Large intestine (tissue), 3 donors: ENCODE measurements around the gene ZACN. TPM values are rescaled to one million over a fixed set of nuclear protein-coding genes. Genes with fewer than 3 reads are reported as not detected.

Experiments used
- DNase-seq, 2 donors: peaks; one replicate each; pipeline versions ENCODE4 v3.0.0 to v3.0.0-alpha.2; 2013
- H3K27ac ChIP-seq: one replicate; pipeline ENCODE4 v1.5.1; 2013; ENCODE audit warnings: low read length
- H3K27me3 ChIP-seq: 2 replicates; pipeline ENCODE4 v1.6.1; 2013; ENCODE audit warnings: low read length; ENCODE audit not compliant: control insufficient read depth, insufficient read depth
- H3K36me3 ChIP-seq: 2 replicates; pipeline ENCODE4 v1.6.1; 2013; ENCODE audit warnings: low read length; ENCODE audit not compliant: control insufficient read depth, insufficient read depth
- H3K4me1 ChIP-seq: one replicate; pipeline ENCODE4 v1.6.1; 2013; ENCODE audit warnings: low read length; ENCODE audit not compliant: control insufficient read depth, insufficient read depth
- H3K4me3 ChIP-seq: one replicate; pipeline ENCODE4 v1.5.1; 2013; ENCODE audit warnings: low read length
- H3K9me3 ChIP-seq: one replicate; pipeline ENCODE4 v1.6.1; 2013; ENCODE audit warnings: mild to moderate bottlenecking, low read depth, low read length, moderate library complexity; ENCODE audit not compliant: control insufficient read depth
- WGBS: methylation state at CpG from one replicate; pipeline ENCODE4 v1.1.5; 2013; ENCODE audit warnings: low lambda C conversion rate; ENCODE audit not compliant: insufficient coverage; 5-methylcytosine and 5-hydroxymethylcytosine counted together
- polyA plus RNA-seq: library from polyadenylated mRNA; unstranded; fragments of 120-200 nt; gene quantifications from one replicate; pipeline ENCODE4 v1.2.1, GENCODE V29; 2013

Gene ZACN
- polyA plus RNA-seq, 1 donor, result 23.7 TPM

DNA sequence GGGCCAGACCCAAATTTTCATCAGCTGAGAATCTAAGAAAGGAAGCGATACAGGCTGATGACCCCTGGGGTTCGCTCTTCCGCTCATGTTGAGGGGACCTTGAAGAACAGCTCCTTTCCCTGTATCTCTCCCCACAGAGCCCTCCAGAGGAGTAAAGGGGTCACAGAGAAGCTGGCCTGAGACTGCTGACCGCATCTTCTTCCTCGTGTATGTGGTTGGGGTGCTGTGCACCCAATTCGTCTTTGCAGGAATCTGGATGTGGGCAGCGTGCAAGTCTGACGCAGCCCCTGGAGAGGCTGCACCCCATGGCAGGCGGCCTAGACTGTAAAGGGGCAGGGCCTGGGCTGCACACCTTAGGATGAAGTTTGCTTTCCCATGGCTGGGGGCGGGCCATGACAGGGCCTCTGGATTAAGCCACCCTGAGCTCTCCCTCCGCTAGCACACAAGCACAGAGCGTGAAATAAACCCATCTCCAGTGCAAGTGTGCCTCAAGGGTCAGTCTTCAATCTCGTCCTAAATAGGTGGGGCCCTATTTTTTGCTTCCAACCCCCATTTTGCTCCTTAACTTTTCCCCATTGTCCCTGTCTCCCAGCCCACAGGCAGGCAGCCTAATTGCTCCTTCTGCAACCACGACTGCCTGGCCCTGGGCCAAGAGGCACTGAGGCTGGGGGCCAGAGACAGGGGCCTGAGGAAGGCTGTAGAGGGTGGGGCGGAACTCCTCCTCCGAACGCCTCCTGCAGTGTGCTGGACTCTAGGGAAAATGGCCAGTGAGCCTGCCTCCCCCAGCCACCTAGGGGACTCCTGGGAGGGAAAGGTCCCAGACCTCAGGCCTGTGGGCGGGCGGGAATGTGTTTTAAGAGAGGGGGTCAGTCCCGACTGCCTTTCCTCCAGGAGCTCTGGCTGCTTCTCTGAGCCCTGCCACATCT, 3.6 kb downstream of the ZACN start:
- peaks cover 16% of the 10 kb centered on the region for H3K4me1 ChIP-seq
- no peak overlapping the region for H3K27ac ChIP-seq
- no CpG with 5 or more reads among the region's 20 CpGs for WGBS
- peaks cover 53% of the 10 kb centered on the region for H3K36me3 ChIP-seq
- H3K9me3 ChIP-seq, result no peaks in the 10 kb centered on the region
- DNase-seq, result no peak
- peaks cover 24% of the 10 kb centered on the region for H3K27me3 ChIP-seq
- no peak overlapping the region for H3K4me3 ChIP-seq

DNA sequence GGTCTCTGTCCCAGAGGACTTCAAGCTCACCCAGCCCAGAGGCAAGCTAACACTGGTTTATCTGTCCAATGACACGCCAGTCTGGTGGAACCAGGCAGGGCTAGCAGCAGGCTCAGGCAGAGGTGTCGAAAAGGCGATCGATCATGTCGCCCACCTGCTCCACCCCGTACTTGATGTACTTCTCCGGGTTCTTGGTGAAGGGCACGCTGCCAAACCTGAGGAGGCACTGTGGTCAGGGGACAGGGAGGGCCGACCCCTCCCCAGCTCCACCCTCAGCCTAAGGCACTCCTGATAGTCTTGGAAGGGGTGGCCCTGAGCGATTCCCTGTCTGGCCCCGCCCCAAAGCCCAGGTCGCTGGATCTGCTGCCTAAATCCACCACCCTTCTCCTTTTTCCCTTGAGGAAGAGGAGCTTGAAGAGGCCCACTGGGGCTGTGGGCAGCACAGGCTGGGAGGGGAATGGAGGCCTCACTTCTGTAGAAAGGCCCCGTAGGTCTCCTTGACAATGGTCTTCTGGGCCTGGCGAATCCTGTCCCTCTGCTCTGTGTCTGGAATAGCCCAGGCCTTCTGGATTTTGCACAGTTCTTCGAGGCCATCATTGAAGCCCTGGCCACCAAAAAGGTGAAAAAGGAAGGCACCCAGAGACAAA, 4.7 kb downstream of the ZACN start:
- Histone ChIP-seq H3K4me3 (no peak overlapping the region), H3K27me3 (peaks cover 13% of the 10 kb centered on the region), H3K9me3 (no peaks in the 10 kb centered on the region), H3K27ac (no peak overlapping the region), H3K4me1 (peaks cover 16% of the 10 kb centered on the region), H3K36me3 (peaks cover 64% of the 10 kb centered on the region)
- WGBS, result no CpG with 5 or more reads among the region's 15 CpGs
- DNase-seq, result no peak

DNA sequence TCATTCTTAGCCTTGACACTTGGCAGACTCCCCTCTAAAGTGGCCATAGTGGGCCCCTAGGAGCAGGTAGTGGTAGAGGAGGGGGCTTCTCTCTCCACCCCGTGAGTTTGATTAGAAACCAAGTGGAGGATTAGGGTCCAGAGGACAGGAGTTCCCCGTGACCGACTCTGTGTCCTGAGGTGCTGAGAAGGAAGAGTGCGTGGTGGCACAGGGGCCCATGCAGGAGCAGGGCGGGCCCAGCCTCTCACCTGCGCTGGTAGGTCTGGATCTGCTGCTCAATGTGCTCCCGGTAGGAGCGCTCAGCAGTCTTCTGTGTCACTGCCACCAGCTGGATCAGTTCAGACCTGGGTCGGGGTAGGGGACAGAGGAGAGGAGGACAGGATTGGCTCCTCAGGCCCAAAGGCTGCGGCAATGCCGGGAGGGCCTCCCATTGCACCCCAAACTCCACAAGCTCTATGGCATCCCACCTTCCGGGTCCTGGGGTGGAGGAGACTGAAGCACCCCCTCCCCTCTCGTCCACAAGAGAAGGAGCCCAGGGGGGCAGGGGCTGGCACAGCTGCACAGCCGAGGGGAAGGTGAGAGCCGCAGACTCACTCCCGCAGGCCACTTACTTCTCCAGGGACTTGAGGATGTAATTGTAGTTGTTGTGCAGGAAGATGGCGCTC, 6.2 kb downstream of the ZACN start:
- Histone ChIP-seq H3K27ac (no peak overlapping the region), H3K4me1 (peaks cover under 1% of the 10 kb centered on the region), H3K4me3 (no peak overlapping the region), H3K9me3 (no peaks in the 10 kb centered on the region), H3K36me3 (peaks cover 80% of the 10 kb centered on the region), H3K27me3 (no peaks in the 10 kb centered on the region)
- no CpG with 5 or more reads among the region's 17 CpGs for WGBS
- DNase-seq, result no peak

DNA sequence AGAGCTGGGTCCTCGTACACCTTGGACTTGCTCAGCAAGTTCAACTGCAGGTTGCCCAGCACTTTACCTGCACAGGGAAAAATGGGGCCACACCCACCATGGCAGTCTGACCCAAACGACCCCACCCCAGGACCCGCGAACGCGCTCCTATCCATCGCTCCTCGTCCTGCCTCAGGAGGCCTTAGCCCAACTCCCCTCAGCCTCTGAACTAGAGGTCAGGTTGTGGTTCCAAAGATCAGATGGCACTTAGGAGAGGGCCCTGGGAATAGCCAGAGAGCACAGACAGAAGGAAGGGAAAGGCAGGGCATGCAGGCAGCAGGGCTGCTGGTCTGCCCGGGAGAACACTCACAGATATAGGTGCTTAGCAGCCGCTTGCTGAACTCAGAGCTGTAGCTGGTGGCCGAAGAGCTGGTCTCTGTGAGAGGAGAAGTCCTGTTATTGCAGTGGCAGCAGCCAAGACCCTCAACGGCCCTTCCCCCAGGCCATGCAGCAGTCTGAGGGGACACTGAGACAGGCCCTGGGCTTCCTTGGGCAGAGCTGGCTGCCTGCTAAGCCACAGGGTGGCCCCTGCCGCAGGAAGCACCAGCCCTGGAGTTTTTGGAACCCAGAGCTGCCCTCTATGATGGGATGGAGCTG, 6.9 kb downstream of the ZACN start:
- Histone ChIP-seq H3K27me3 (no peaks in the 10 kb centered on the region), H3K27ac (no peak overlapping the region), H3K9me3 (no peaks in the 10 kb centered on the region), H3K4me3 (no peak overlapping the region), H3K36me3 (peaks cover 86% of the 10 kb centered on the region), H3K4me1 (no peaks in the 10 kb centered on the region)
- no CpG with 5 or more reads among the region's 13 CpGs for WGBS
- DNase-seq, result no peak

DNA sequence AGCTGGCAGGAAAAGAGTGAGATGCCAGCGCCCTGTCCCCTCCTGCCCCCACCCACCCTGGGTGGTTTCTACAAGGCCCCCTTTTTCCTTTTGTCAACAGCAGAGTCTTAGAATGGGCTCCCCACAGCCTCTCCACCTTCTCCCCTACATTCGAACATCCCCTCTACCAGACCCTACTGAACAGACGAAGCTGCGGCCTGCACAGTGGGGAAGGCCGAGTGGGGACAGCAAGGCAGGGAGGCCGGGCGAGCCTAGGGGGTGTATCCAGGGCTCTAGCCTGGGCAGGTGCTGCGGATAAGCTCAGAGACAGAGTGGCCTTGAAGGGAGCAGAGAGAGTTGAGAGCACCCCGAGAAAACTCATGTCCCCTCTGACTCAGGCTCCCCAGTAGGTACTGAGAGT, 7.4 kb downstream of the ZACN start:
- DNase-seq, result no peak
- no peak overlapping the region for H3K27ac ChIP-seq
- no peaks in the 10 kb centered on the region for H3K9me3 ChIP-seq
- no peak overlapping the region for H3K4me3 ChIP-seq
- no peaks in the 10 kb centered on the region for H3K4me1 ChIP-seq
- peaks cover 91% of the 10 kb centered on the region for H3K36me3 ChIP-seq
- no CpG with 5 or more reads among the region's 9 CpGs for WGBS
- no peaks in the 10 kb centered on the region for H3K27me3 ChIP-seq

DNA sequence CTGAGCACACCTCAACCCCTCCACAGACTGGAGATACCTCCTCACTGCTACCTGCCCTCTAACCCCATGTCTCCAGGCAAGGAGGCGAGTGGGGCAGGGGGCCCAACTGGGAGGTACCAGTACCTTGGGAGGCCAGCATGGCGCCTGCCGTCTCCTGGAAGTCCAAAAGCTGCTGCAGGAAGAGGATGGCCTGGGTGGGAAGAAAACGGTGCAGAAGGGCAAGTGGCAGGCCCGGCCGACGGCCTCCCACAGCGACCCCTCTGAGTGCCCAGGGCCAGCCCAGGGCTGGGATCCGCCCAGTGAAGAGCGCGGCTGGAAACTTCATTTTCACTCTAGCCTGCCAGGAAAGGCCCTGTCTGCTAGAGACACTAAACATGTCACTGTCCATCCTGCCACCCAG, 8.5 kb downstream of the ZACN start:
- Histone ChIP-seq H3K4me3 (no peak overlapping the region), H3K4me1 (no peaks in the 10 kb centered on the region), H3K27me3 (no peaks in the 10 kb centered on the region), H3K9me3 (no peaks in the 10 kb centered on the region), H3K27ac (no peak overlapping the region), H3K36me3 (peaks cover 97% of the 10 kb centered on the region)
- DNase-seq, result no peak
- WGBS, result no CpG with 5 or more reads among the region's 11 CpGs

DNA sequence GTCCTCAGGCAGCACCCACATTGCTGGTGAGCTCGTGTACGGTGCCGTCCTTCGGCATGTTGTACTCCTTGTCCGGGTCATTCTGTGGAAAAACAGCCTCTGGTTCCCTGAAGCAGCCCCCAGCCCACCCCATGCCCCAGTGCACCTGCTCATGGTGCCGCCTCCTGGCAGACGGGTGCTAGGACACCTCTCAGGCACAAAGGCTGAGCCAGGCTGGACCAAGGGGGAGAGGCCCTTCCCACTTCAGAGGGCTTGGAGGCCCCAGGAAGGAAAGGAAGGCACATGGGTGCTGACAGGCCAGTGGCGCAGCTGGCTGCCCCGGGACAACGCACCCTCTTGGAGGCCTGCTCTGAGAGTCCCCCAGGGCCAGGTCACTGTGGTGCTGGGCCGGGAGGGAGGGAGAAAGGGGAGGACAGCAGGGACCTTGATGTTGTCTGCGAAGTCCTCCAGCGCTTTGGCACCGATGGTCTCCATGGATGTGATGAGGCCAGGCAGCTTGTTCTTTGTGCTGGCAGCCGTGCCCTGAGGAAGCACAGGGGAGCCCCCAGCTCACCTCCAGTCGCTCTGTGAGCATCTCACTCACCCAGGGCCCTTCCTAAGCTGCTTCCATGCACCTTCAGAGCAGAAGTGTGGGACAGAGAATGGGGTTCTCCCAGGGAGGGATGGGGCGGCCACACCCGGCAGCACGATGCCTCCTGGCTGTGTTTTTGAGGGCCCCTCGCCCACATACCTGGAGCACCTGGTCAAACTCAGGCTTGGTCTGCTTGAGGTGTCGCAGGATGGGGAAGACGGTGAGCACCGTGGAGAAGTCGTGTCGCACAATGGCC, 9.3 kb downstream of the ZACN start:
- Histone ChIP-seq H3K36me3 (peaks cover 97% of the 10 kb centered on the region), H3K4me1 (no peaks in the 10 kb centered on the region), H3K27me3 (no peaks in the 10 kb centered on the region), H3K9me3 (no peaks in the 10 kb centered on the region), H3K4me3 (no peak overlapping the region), H3K27ac (no peak overlapping the region)
- WGBS, result no CpG with 5 or more reads among the region's 25 CpGs
- DNase-seq, result no peak

DNA sequence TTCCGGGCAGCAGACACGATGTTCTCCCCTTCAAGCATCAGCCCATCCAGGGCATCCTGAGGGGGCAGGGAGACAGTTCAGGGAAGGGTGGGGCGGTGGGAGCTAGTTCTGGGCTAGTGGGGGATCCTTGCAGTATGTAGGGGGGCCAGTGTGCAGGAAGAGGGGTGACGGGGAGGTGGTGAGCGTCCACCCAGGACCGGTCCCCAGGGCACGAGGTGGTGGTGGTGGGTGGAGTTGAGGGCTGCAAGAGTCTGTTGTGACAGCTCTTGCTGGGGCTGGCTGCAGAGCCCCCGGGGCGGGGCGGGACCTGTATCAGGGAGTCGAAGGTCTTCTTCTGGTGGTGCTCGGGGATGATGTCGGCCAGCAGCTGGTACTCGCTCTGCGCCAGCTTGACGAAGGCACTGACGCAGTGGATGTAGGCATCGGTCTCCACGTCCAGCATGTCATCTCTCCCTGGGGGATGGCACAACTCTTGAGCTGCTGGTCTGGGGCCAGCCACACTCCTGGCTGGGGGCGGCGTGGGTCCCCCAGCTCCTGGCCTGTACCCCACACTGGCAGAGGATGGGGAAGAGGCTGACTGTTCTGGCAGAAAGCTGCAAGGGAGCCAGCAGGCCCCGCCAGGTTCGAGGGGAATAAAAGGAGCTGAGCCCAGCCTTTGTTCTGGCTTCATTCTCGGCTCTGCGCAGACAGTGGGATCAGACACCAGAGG, 10.0 kb downstream of the ZACN start:
- Histone ChIP-seq H3K4me1 (no peaks in the 10 kb centered on the region), H3K36me3 (peaks cover 97% of the 10 kb centered on the region), H3K4me3 (no peak overlapping the region), H3K9me3 (no peaks in the 10 kb centered on the region), H3K27me3 (no peaks in the 10 kb centered on the region), H3K27ac (no peak overlapping the region)
- WGBS, result no CpG with 5 or more reads among the region's 25 CpGs
- DNase-seq, result no peak

DNA sequence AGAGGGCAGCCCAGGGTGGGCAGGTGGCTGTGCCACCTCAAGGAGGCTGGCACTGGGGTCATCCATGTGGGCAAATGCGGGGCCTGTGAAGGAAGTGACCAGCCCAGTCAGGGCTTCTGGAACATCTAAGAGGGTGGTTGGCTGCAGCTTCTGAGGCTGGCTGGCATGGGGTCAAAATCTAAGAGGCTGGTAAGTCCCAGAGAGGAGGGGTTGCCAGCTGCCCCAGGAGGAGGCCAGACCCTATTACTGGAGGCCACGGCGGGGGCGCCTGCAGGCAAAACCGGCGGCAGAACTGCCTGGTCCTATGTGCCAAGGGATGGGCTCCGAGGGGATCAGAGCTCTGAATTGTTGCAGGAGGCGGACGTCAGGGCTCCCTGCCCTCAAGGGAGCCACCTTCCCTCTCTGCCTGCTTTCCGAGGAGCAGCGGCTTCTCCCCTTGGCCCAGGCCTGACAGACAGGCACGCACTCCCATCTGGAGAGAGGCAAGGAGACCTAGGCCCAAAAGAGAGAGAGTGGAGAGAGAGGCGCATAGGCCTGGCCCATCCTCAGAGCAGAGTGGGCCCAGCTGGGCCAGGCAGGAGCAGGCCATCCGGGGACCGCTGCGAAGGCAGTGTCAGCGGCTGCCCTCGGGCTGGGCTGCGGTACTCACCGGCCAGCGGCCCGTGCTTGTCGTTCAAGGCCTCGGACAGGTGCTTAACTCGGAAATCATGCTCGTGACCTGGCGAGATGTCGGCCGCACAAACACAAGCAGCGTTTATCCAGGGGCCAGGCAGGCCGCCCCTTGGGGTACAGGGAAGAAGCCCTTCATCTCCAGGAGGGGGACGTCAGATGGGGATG, 10.9 kb downstream of the ZACN start:
- Histone ChIP-seq H3K4me1 (no peaks in the 10 kb centered on the region), H3K36me3 (peaks cover 96% of the 10 kb centered on the region), H3K9me3 (no peaks in the 10 kb centered on the region), H3K27me3 (no peaks in the 10 kb centered on the region), H3K4me3 (no peak overlapping the region), H3K27ac (no peak overlapping the region)
- no CpG with 5 or more reads among the region's 32 CpGs for WGBS
- DNase-seq, result no peak
